Head of caudate nucleus (tissue), 42 donors: ENCODE results near the gene TPH1.

ENCODE experiments used
- DNase-seq, 42 donors: peaks; one replicate each; pipeline versions ENCODE4 v3.0.0 to v3.0.0-alpha.2; 2020 to 2021; ENCODE audit warnings: mixed read lengths in 7 of 42
- intact Hi-C: fragments of 100-400 bp; cut with DNase I; formaldehyde crosslinking; loops from one replicate; pipeline ENCODE4 v1.15.0; 2022

TPH1 gene

GRCh38 chr11:18046116-18046777 lies at the start of gene TPH1:
TPH1 (minus strand) TSS chr11:18046269; CDS start chr11:18040762, 5,507 bp downstream.
- DNase-seq: peak in 2 of 42 donors; percentile 7 to 12
- intact Hi-C loops: no loop called here

DNA sequence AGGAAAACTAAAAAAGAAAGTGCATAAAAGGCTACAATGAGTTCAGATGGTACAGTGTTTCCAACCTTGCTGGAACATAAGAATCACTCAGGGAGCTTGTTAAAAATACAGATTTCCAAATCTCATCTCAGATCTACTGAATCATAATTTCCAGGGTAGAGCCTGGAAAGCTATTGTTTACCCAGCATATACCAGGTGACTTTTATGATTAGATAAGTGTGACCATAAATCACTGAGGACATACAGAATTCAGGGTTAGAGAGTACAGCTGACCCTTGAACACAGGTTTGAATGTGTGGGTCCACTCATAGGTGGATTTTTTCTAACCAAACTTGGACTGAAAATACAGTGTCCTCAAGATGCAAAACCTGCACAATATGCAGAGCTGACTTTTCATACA lies 47.9 kb upstream of the TPH1 start:
- intact Hi-C loops: no loop called here

GRCh38 chr11:18091731-18092130 lies 45.7 kb upstream of the TPH1 start:
- peak in 1 of 42 donors; percentile 55 for DNase-seq
- intact Hi-C loops: no loop called here

More for the DNA sequence above, 47.9 kb upstream of the TPH1 start:
- DNase-seq: no peak

GRCh38 chr11:18088966-18089365 lies 42.9 kb upstream of the TPH1 start:
- no peak for DNase-seq
- intact Hi-C loops: no loop called here

DNA sequence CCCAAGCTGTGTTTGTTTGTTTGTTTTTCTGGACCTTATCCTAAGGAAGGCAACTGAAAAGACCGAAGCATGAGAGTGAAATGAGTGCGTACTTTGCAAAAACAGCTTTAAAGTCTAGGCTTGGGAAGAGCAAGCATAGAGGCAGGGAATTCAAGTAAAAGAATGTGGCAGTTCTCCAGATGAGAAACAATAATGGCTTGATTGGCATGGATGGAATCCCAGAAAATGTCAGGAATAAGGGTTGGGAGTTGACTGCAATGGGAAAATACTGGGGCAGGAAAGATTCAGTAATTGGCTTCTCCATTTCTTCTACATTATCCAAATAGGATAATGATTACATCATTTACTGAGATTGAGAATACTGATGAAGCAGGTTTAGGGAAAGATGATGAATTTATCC lies 42.3 kb upstream of the TPH1 start:
- intact Hi-C loops: no loop called here
- DNase-seq: no peak

DNA sequence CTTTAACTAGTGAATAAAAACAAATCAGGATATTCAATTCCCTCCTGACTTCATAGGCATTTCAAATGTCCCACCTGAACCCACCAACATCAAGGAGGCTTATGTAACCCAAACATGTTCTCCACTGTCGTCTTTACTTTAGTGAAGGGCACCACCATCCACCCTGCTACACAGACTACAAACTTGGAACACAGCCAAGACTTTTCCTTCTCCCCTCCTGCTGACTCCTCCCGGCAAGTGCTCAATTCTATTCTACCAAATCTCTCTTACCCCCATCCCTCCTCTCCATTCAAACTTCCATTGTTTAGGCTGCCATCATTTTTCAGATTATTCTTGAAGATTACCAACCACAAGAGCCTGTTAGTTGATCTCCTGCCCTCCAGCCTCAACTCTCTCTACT lies 35.5 kb upstream of the TPH1 start:
- intact Hi-C loops: no loop called here
- no peak for DNase-seq

GRCh38 chr11:18080451-18080850 lies 34.4 kb upstream of the TPH1 start:
- no peak for DNase-seq
- intact Hi-C loops: no loop called here

GRCh38 chr11:18078909-18079308 lies 32.8 kb upstream of the TPH1 start:
- no peak for DNase-seq
- intact Hi-C loops: no loop called here

DNA sequence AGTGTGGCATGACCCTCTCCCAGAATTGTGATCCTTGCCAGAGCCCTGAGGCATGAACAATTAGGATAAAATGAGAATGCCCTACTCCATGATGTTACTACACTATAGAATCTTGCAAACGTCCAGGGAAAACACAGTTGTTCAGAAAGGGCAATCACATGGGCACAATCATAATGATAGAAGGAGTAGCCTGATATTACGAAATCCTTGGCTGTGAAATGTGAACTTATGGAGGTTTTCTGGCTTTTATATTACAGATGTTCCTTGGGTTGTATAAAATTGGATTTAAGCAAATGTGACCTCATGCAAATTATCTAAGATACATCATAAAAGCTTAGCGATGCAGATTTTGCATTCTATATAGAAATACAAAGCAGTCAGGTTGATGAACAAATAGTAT lies 29.4 kb upstream of the TPH1 start:
- intact Hi-C loops: no loop called here
- no peak for DNase-seq

DNA sequence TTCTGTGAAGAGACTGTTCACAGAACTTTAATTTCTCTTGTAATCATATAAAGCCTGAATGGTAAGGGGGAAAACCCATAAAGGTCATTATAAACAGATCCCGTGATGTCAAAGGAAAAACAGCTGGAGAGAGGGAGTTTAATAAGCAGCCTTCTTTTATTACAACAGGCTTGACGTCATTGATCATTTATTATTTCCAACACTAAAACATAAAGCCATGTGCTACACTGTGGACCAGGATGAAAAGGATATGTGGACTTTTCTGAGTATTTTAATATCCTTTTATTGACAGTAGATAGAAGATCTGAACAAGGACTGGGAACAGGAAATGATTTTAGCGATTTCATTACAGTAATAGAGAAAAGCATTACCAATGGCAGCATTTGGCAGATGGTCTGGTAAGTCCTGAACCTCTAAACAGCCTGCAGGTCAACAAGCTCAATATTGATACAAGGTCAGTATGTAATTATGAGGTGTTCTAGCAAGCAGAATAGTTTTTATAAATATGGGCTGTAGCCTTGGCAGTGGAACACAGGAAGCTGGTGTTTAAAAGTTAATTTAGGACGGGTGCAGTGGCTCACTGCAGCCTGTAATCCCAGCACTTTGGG lies 25.1 kb upstream of the TPH1 start:
- intact Hi-C loops: no loop called here
- no peak for DNase-seq

GRCh38 chr11:18067372-18067771 lies 21.3 kb upstream of the TPH1 start:
- no peak for DNase-seq
- intact Hi-C loops: no loop called here

- no peak for DNase-seq
- intact Hi-C loops: no loop called here
Observed at GRCh38 chr11:18066626-18067025, 20.6 kb upstream of the TPH1 start.

- no peak for DNase-seq
- intact Hi-C loops: no loop called here
Observed at GRCh38 chr11:18065572-18065971, 19.5 kb upstream of the TPH1 start.

- intact Hi-C loops: no loop called here
- no peak for DNase-seq
Observed at GRCh38 chr11:18064450-18065054, 18.5 kb upstream of the TPH1 start.

GRCh38 chr11:18063862-18064434 lies 17.9 kb upstream of the TPH1 start:
- DNase-seq: no peak

DNA sequence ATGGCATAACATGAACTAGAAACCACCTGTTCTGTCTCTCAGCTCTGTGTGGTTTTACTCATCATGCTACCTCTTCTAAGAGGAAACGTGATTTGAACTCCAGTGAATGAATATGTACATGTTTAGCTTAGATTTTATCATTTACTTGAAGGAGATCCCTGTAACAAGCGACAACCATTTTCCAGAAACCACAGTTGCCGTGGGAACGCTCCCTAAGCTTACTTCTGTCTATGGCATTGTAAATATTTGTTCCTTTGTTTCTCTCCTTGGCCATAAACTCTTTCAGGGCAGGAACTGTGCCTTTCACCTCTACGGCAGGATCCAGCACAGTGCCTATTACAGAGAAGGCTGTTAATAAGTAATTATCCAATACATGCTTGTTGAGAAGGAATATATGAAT lies 17.1 kb upstream of the TPH1 start:
- DNase-seq: no peak
- intact Hi-C loops: no loop called here

More at GRCh38 chr11:18063862-18064434, 17.9 kb upstream of the TPH1 start:
- intact Hi-C loops: no loop called here

- intact Hi-C loops: no loop called here
- no peak for DNase-seq
Observed at GRCh38 chr11:18061351-18061750, 15.3 kb upstream of the TPH1 start.

DNA sequence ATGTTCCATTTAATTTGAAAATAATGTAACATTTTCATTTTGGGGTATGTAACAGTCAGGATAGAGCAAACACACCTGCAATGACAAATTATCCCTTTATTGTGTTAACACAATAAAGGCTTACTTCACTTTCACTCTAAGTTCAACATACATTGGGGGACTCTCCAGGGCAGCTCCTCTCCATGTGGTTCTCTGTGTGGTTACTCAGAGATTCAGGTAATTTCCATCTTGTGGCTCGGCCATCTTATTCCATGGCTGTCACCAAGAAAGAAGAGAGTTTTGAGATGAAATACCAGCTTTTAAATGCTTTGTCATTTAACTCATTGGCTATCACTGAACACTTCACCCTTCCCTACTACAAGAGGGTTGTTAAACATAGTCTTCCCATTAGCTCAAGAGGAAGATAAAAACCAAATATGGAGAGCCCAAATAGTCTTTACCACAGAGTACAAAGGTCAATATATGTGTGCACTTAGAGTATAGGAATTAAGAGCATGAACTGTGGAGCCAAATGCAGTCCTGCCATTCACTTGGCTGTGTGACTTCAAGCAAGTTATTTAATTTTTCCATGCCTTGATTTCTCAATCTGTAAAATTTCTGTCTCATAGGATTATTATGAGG lies 10.6 kb upstream of the TPH1 start:
- intact Hi-C loops: no loop called here
- DNase-seq: no peak

DNA sequence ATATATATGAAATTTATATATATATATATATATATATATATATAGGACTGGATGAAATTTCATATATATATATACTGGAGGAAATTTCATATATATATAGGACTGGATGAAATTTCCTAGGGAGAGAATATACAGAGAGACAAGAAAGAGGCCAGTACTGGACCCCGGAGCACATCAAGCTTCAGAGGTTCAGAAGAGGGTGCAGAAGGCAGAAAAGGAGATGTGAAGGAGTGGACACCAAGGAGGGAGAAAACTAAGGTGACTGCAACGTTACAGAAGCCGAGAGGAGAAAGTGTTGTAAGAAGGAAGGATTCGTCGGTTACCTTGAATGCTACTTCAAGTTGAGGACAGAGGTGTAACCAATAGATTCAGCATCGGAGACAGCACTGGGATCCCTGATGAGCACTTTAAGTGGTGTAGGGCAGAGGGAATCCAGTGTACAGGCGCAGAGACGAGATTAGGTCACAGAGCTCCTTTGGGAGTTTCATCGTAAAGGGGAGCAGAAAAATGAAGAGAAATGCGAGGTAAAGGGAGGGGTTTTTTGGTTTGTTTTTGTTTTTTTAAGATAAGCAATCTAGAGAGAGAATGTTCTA lies 8.5 kb upstream of the TPH1 start:
- intact Hi-C loops: no loop called here

DNA sequence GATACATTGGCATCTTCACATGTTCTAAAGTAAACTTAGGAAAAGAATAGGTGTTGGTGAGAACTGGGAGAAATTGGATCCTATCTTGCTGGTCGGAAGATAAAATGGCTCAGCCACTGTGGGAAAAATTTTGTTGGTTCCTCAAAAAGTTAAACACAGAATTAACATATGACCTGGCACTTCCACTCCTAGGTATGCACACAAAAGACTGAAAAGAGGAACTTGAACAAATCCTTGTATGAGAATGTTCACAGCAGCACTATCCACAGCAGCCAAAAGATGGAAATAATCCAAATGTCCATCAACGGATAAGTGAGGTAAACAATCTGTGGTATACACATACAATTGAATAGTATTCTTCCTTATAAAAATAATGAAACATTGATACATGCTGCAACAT lies 4.8 kb upstream of the TPH1 start:
- intact Hi-C loops: no loop called here
- DNase-seq: no peak

More for the DNA sequence above, 8.5 kb upstream of the TPH1 start:
- no peak for DNase-seq
